HepG2 (cell line): ENCODE measurements around the gene SEC11A. TPM values are rescaled to one million over a fixed set of nuclear protein-coding genes. Genes with fewer than 3 reads are reported as not detected.

ENCODE experiments used
- ATAC-seq: fragments of 200-7000 bp; cut with Tn5 transposase; 3 replicates; pipeline ENCODE4 v1.9.1; 2020; ENCODE audit warnings: mild to moderate bottlenecking, moderate library complexity
- BruUV-seq: library from RNA; stranded (reverse); fragments of 400-500 nt; replicated peaks from 2 replicates; lab custom pipeline; 2021; lab: Mats Ljungman, UMichigan
- CTCF ChIA-PET: fragments of 300-600 bp; formaldehyde crosslinking; extraction: SDS; loops from one replicate; lab custom pipeline; 2021; ENCODE audit warnings: low total read pairs, inconsistent platforms, low intra/inter-chr PET ratio; lab: Yijun Ruan, JAX
- POLR2A ChIA-PET: fragments of 350-600 bp; sonication (Branson Sonifier 250); formaldehyde crosslinking; loops from one replicate; lab custom pipeline; 2020; ENCODE audit warnings: antibody characterized with exemption, inconsistent platforms; lab: Yijun Ruan, JAX
- DNase-seq: peaks from one replicate; pipeline ENCODE4 v3.0.0-alpha.2; 2015; ENCODE audit warnings: low spot score
- FAIRE-seq: peaks from 3 replicates; lab custom pipeline; 2011; peaks lifted over from hg19 to GRCh38; lab: Jason Lieb, UNC
- H2AFZ ChIP-seq: one replicate; pipeline ENCODE4 v1.6.1; 2011; ENCODE audit warnings: low read length, inconsistent platforms
- H3K27ac ChIP-seq: fragments of 300-600 bp; 3 replicates; pipeline ENCODE4 v1.8.0; 2011; ENCODE audit warnings: mixed run types, mild to moderate bottlenecking, mixed read lengths, low read length, inconsistent platforms; ENCODE audit not compliant: insufficient read depth; ENCODE audit errors: extremely low read length
- H3K27me3 ChIP-seq, 2 experiments: fragments of 200-600 bp in 1 of 2; 2 replicates in 1 of 2; 3 replicates in 1 of 2; pipeline versions ENCODE4 v1.6.0 to v1.8.0; 2011; ENCODE audit warnings: low read length in 2 of 2, mild to moderate bottlenecking in 2 of 2, moderate library complexity in 2 of 2, inconsistent platforms in 1 of 2; ENCODE audit not compliant: insufficient read depth in 2 of 2, control insufficient read depth in 1 of 2
- H3K36me3 ChIP-seq, 2 experiments: fragments of 200-600 bp in 1 of 2; replicated peaks in 1 of 2; 2 replicates in 1 of 2; 3 replicates in 1 of 2; pipeline versions ENCODE4 v1.5.1 to v1.8.0; 2011; ENCODE audit warnings: low read length in 2 of 2, inconsistent platforms in 1 of 2; ENCODE audit not compliant: insufficient read depth in 2 of 2, control insufficient read depth in 1 of 2
- H3K4me1 ChIP-seq: 2 replicates; pipeline ENCODE4 v1.5.1; 2012; ENCODE audit warnings: low read length, inconsistent platforms; ENCODE audit not compliant: insufficient read depth
- H3K4me2 ChIP-seq: 2 replicates; pipeline ENCODE4 v1.6.0; 2011; ENCODE audit warnings: low read depth, low read length, inconsistent platforms
- H3K4me3 ChIP-seq, 3 experiments: fragments of 200-600 bp in 1 of 3; sonication (generic), shearing (Covaris generic) in 1 of 3; replicated peaks in 1 of 3; 2 replicates each; pipeline ENCODE4 v1.5.1; 2011 to 2016; ENCODE audit warnings: low read length in 3 of 3, inconsistent platforms in 2 of 3, low read depth in 2 of 3, mild to moderate bottlenecking in 2 of 3, control low read depth in 1 of 3, mixed read lengths in 1 of 3; ENCODE audit not compliant: insufficient read depth in 1 of 3
- H3K79me2 ChIP-seq: one replicate; pipeline ENCODE4 v1.6.1; 2011; ENCODE audit warnings: low read length, inconsistent platforms; ENCODE audit not compliant: insufficient read depth
- H3K9ac ChIP-seq: 2 replicates; pipeline ENCODE4 v1.6.0; 2011; ENCODE audit warnings: mild to moderate bottlenecking, low read depth, low read length, inconsistent platforms; ENCODE audit not compliant: insufficient read depth
- H3K9me3 ChIP-seq: 2 replicates; pipeline ENCODE4 v1.5.1; 2012; ENCODE audit warnings: mild to moderate bottlenecking, low read length
- H4K20me1 ChIP-seq: 2 replicates; pipeline ENCODE4 v1.6.0; 2011; ENCODE audit warnings: inconsistent platforms, mild to moderate bottlenecking, low read length, moderate library complexity; ENCODE audit not compliant: insufficient read depth
- ATF1 ChIP-seq: IDR thresholded peaks from 2 replicates; pipeline ENCODE4 v1.6.1; 2016; ENCODE audit warnings: mild to moderate bottlenecking, control low read depth
- ATM ChIP-seq: fragments of 450-650 bp; IDR thresholded peaks from 2 replicates; pipeline ENCODE4 v1.7.1; 2017; ENCODE audit warnings: mild to moderate bottlenecking, borderline replicate concordance
- CBX2 ChIP-seq, 2 experiments: fragments of 200-600 bp in 1 of 2; sonication (generic); formaldehyde crosslinking in 1 of 2; IDR thresholded peaks; 2 replicates each; pipeline versions ENCODE4 v1.7.0 to v1.8.1; 2018 to 2022; ENCODE audit warnings: low read depth in 2 of 2, low read length in 1 of 2, mild to moderate bottlenecking in 1 of 2, missing genetic modification reagents in 1 of 2
- CCDC6 ChIP-seq: sonication (generic); formaldehyde crosslinking; IDR thresholded peaks from 2 replicates; pipeline ENCODE4 v1.8.1; 2022; ENCODE audit warnings: mild to moderate bottlenecking, missing genetic modification reagents, moderate library complexity
- PREB ChIP-seq: sonication (generic); formaldehyde crosslinking; IDR thresholded peaks from 2 replicates; pipeline ENCODE4 v1.4.0; 2020; ENCODE audit warnings: missing genetic modification reagents
- REPIN1 ChIP-seq: sonication (generic); formaldehyde crosslinking; IDR thresholded peaks from 2 replicates; pipeline ENCODE4 v1.8.0; 2022; ENCODE audit warnings: missing genetic modification reagents, low read depth, mild to moderate bottlenecking, borderline replicate concordance
- SNAI1 ChIP-seq: sonication (generic); formaldehyde crosslinking; IDR thresholded peaks from 2 replicates; pipeline ENCODE4 v1.5.0; 2020; ENCODE audit warnings: mild to moderate bottlenecking, missing genetic modification reagents, borderline replicate concordance
- ZNF570 ChIP-seq: sonication (generic); formaldehyde crosslinking; IDR thresholded peaks from 2 replicates; pipeline ENCODE4 v1.4.0; 2020; ENCODE audit warnings: mild to moderate bottlenecking, missing genetic modification reagents, borderline replicate concordance
- WGBS: methylation state at CpG from one replicate; pipeline ENCODE4 v1.1.6; 2017; ENCODE audit warnings: low lambda C conversion rate; 5-methylcytosine and 5-hydroxymethylcytosine counted together
- in situ Hi-C: cut with HindIII; loops from 2 replicates; pipeline ENCODE4 v1.10.0; 2017; ENCODE audit warnings: low pct_unique_long_range_greater_than_20kb; ENCODE audit not compliant: extremely low pct_ligation_motif_present
- intact Hi-C: fragments of 100-400 bp; cut with micrococcal nuclease; formaldehyde crosslinking; loops from one replicate; pipeline ENCODE4 v1.10.0; 2022; ENCODE audit not compliant: unreplicated experiment
- polyA plus RNA-seq, 8 experiments: library from polyadenylated mRNA; depleted of rRNA in 3 of 8; stranded (reverse) in 7 of 8; unstranded in 1 of 8; fragments of >200 nt; fragmentation: Illumina TruSeq in 4 of 8; extraction: Trizol in 4 of 8; gene quantifications; 2 replicates each; pipeline versions ENCODE4 v1.2.1 to v1.2.3, GENCODE V29; 2011 to 2016; ENCODE audit warnings: low read depth in 4 of 8, missing spikeins in 1 of 8, mixed read lengths in 1 of 8; ENCODE audit not compliant: insufficient read depth in 1 of 8
- total RNA-seq, 5 experiments: library from RNA; depleted of rRNA; stranded (reverse); fragments of >200 nt; fragmentation: Illumina TruSeq; extraction: Trizol; gene quantifications; 2 replicates each; pipeline ENCODE4 v1.2.3, GENCODE V29; 2016; ENCODE audit warnings: low read depth in 1 of 5
- TF ChIP-seq, protein P1 (sequence below): sonication (generic); formaldehyde crosslinking; IDR thresholded peaks from 2 replicates; pipeline ENCODE4 v1.4.0; 2020; ENCODE audit warnings: missing genetic modification reagents
- TF ChIP-seq, protein P2 (sequence below): sonication (generic); formaldehyde crosslinking; IDR thresholded peaks from 2 replicates; pipeline ENCODE4 v1.8.1; 2023; ENCODE audit warnings: mild to moderate bottlenecking, missing genetic modification reagents

SEC11A gene
- total and polyA plus RNA-seq, 2 of the 13 experiments (the other 11 are each of a cell fraction or from before 2014, with no cell fraction given): 141 to 230 TPM

DNA sequence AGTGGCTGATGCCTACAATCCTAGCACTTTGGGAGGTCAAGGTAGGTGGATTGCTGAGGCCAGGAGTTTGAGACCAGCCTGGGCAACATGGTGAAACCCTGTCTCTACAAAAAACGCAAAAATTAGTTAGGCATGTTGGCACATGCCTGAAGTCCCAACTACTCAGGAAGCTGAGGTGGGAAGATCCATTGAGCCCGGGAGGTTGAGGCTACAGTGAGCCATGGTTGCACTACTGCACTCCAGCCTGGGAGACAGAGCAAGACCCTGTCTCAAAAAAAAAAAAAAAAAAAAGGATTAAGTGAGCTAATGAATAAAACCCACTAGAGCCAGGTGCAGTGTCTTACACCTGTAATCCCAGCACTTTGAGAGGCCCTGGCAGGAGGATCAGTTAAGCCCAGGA lies 6.7 kb upstream of the SEC11A start:
- CTCF ChIA-PET: no interaction called here
- H3K27ac ChIP-seq: no peak overlapping the region
- TF ChIP-seq REPIN1 (CRISPR knock-in tag) (no peak), ATM (no peak), PREB (CRISPR knock-in tag) (no peak), CCDC6 (no peak), ATF1 (CRISPR knock-in tag) (no peak), CBX2 (IDR thresholded peaks at IDR 0.05; ENCODE audit: low read depth, low read length) (no peak), CBX2 (CRISPR knock-in tag; IDR thresholded peaks at IDR 0.05; ENCODE audit: low read depth) (no peak), SNAI1 (CRISPR knock-in tag) (no peak), ZNF570 (no peak)
- TF ChIP-seq, protein P1, sequence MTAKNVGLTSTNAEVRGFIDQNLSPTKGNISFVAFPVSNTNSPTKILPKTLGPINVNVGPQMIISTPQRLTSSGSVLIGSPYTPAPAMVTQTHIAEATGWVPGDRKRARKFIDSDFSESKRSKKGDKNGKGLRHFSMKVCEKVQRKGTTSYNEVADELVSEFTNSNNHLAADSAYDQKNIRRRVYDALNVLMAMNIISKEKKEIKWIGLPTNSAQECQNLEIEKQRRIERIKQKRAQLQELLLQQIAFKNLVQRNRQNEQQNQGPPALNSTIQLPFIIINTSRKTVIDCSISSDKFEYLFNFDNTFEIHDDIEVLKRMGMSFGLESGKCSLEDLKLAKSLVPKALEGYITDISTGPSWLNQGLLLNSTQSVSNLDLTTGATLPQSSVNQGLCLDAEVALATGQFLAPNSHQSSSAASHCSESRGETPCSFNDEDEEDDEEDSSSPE (CRISPR knock-in tag): no peak
- TF ChIP-seq, protein P2, sequence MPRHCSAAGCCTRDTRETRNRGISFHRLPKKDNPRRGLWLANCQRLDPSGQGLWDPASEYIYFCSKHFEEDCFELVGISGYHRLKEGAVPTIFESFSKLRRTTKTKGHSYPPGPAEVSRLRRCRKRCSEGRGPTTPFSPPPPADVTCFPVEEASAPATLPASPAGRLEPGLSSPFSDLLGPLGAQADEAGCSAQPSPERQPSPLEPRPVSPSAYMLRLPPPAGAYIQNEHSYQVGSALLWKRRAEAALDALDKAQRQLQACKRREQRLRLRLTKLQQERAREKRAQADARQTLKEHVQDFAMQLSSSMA: no peak
- no peaks in the 10 kb centered on the region for H3K36me3 ChIP-seq
- no peaks in the 10 kb centered on the region for H3K79me2 ChIP-seq
- no peak overlapping the region for H2AFZ ChIP-seq
- intact Hi-C loops (no loop called here), in situ Hi-C loops (no loop called here)
- no peak for FAIRE-seq
- no peak for DNase-seq
- H4K20me1 ChIP-seq: no peaks in the 10 kb centered on the region
- H3K9me3 ChIP-seq: no peaks in the 10 kb centered on the region
- H3K4me2 ChIP-seq: no peak overlapping the region
- H3K4me1 ChIP-seq: peaks cover 12% of the 10 kb centered on the region
- ATAC-seq: no peak
- H3K27me3 ChIP-seq: no peaks in the 10 kb centered on the region
- POLR2A ChIA-PET: no interaction called here
- no peak overlapping the region for H3K4me3 ChIP-seq
- WGBS: 67% methylated on average over 2 of the region's 2 CpGs
- no peak overlapping the region for H3K9ac ChIP-seq
- no TSS peak for BruUV-seq
